Kidney (tissue), 14 donors: ENCODE results near the gene PDE1C. TPM values are rescaled to one million over a fixed set of nuclear protein-coding genes. Genes with fewer than 3 reads are reported as not detected.

Experiments used
- DNase-seq, 5 donors: peaks; one replicate each; pipeline ENCODE4 v3.0.0-alpha.2; 2013 to 2020
- FAIRE-seq: peaks from 2 replicates; lab custom pipeline; 2012; peaks lifted over from hg19 to GRCh38; lab: Jason Lieb, UNC
- H3K27ac ChIP-seq, 2 donors: one replicate each; pipeline ENCODE4 v1.7.0; 2013; ENCODE audit warnings: low read depth in 2 of 2, low read length in 2 of 2, inconsistent platforms in 1 of 2
- H3K27me3 ChIP-seq: one replicate; pipeline ENCODE4 v1.7.1; 2013; ENCODE audit warnings: low read length, inconsistent platforms; ENCODE audit not compliant: control insufficient read depth, insufficient read depth
- H3K36me3 ChIP-seq, 3 donors: one replicate each; pipeline versions ENCODE4 v1.7.0 to v1.7.1; 2013; ENCODE audit warnings: low read length in 3 of 3, control low read depth in 1 of 3, inconsistent platforms in 1 of 3; ENCODE audit not compliant: insufficient read depth in 3 of 3, control insufficient read depth in 2 of 3
- H3K4me1 ChIP-seq, 3 donors: one replicate each; pipeline versions ENCODE4 v1.7.0 to v1.7.1; 2013; ENCODE audit warnings: low read length in 3 of 3, inconsistent platforms in 1 of 3, low read depth in 1 of 3; ENCODE audit not compliant: control insufficient read depth in 2 of 3, insufficient read depth in 2 of 3
- H3K4me3 ChIP-seq, 3 donors: one replicate each; pipeline versions ENCODE4 v1.7.0 to v1.8.1; 2013; ENCODE audit warnings: low read length in 3 of 3, control low read depth in 1 of 3, inconsistent platforms in 1 of 3
- H3K9ac ChIP-seq, 3 donors: one replicate each; pipeline versions ENCODE4 v1.7.0 to v1.7.1; 2013; ENCODE audit warnings: low read length in 3 of 3, control low read depth in 1 of 3, inconsistent platforms in 1 of 3
- H3K9me3 ChIP-seq, 3 donors: one replicate each; pipeline versions ENCODE4 v1.7.0 to v1.7.1; 2013; ENCODE audit warnings: low read length in 3 of 3, control low read depth in 1 of 3, inconsistent platforms in 1 of 3; ENCODE audit not compliant: control insufficient read depth in 2 of 3, insufficient read depth in 1 of 3
- intact Hi-C: fragments of 100-400 bp; cut with DNase I; formaldehyde crosslinking; loops from one replicate; pipeline ENCODE4 v1.11.1; 2022
- polyA plus RNA-seq: library from polyadenylated mRNA; stranded (reverse); fragments of 350-450 nt; fragmentation: Illumina TruSeq; extraction: RNeasy Lipid Tissue Mini Kit (QIAGEN cat#74804); gene quantifications from one replicate; pipeline ENCODE4 v1.2.3, GENCODE V29; 2014; ENCODE audit warnings: low read depth, low replicate concordance; ENCODE audit not compliant: insufficient read depth
- total RNA-seq: library from RNA; stranded (reverse); fragmentation: NEBNext Ultra II Directional; extraction: Animal tissue kit (Norgen Biotek cat#: 25700); gene quantifications from one replicate; pipeline ENCODE4 v1.2.1, GENCODE V29; 2021
- TF ChIP-seq, protein P1 (sequence below): IDR thresholded peaks from 3 replicates; pipeline ENCODE4 v1.5.1; 2012; ENCODE audit warnings: mild to moderate bottlenecking, moderate library complexity, borderline replicate concordance; ENCODE audit not compliant: insufficient read depth; ENCODE audit errors: extremely low read depth
- donor health status: control.
- donor health status: control.
- donor health status: control.
- donor health status: control.
- donor health status: control.
- donor health status: DM: yes; HTN: yes; CAD: no.
- donor health status: Normal renal cell carcinoma (clear cell type).

Gene PDE1C
- total and polyA plus RNA-seq, 2 donors from 2014 or later = 3.3 to 5.5 TPM

DNA sequence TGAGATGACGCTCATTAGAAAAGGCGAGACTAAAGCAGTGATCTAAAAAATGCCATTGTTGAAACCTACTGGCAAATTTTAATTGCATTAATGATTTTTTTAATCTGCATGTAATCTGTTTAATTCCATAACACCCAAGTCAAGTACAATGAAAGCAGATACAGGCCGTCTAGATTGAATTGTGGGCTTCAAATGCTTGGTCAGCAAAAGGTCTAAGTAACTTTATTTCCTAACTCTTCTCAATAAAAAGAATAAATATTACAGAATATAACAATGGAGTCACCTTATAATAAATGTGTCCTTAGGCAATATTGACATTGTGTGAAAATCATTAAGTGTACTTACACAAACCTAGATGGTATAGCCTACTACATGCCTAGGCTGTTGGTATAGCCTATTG, 20.6 kb downstream of the PDE1C start:
- no peaks in the 10 kb centered on the region for H3K9me3 ChIP-seq
- intact Hi-C loops = no loop called here
- DNase-seq (no peak), FAIRE-seq (no peak)
- H3K27me3 ChIP-seq = no peaks in the 10 kb centered on the region
- no peak overlapping the region for H3K4me3 ChIP-seq
- TF ChIP-seq, protein P1, sequence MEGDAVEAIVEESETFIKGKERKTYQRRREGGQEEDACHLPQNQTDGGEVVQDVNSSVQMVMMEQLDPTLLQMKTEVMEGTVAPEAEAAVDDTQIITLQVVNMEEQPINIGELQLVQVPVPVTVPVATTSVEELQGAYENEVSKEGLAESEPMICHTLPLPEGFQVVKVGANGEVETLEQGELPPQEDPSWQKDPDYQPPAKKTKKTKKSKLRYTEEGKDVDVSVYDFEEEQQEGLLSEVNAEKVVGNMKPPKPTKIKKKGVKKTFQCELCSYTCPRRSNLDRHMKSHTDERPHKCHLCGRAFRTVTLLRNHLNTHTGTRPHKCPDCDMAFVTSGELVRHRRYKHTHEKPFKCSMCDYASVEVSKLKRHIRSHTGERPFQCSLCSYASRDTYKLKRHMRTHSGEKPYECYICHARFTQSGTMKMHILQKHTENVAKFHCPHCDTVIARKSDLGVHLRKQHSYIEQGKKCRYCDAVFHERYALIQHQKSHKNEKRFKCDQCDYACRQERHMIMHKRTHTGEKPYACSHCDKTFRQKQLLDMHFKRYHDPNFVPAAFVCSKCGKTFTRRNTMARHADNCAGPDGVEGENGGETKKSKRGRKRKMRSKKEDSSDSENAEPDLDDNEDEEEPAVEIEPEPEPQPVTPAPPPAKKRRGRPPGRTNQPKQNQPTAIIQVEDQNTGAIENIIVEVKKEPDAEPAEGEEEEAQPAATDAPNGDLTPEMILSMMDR = no peak
- H3K27ac ChIP-seq = no peak overlapping the region
- no peaks in the 10 kb centered on the region for H3K4me1 ChIP-seq
- H3K36me3 ChIP-seq = no peaks in the 10 kb centered on the region
- no peak overlapping the region for H3K9ac ChIP-seq

DNA sequence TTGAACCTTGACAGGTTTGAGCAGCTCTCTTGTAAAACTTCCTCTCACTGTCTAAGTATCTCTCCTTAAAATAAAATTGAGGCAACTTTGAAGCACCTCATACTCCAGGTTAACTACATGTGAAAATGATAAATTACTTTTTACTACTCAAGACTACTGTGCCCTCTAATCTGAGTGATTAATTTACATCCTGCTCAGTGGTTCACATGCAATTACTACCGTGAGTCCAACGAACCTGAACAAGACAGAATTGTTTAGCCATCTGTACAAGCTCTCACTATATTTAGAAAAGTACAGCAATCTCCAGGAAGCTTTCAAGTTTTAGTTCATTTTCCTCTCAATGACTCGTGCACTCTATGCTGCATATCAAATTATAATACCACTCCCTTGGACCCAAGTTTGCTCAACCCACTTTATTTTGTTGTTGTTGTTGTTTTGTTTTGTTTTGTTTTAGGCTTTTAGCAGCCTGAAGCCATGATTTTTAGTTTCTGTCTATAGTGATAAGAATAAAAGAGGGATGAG, 21.2 kb downstream of the PDE1C start:
- no peak overlapping the region for H3K27ac ChIP-seq
- FAIRE-seq (no peak), DNase-seq (peak in 2 of 5 donors; percentile 67 to 68)
- no peak overlapping the region for H3K4me3 ChIP-seq
- H3K4me1 ChIP-seq = no peaks in the 10 kb centered on the region
- TF ChIP-seq, protein P1 = no peak
- no peaks in the 10 kb centered on the region for H3K36me3 ChIP-seq
- H3K9me3 ChIP-seq = no peaks in the 10 kb centered on the region
- no peaks in the 10 kb centered on the region for H3K27me3 ChIP-seq
- no peak overlapping the region for H3K9ac ChIP-seq
- intact Hi-C loops = no loop called here

DNA sequence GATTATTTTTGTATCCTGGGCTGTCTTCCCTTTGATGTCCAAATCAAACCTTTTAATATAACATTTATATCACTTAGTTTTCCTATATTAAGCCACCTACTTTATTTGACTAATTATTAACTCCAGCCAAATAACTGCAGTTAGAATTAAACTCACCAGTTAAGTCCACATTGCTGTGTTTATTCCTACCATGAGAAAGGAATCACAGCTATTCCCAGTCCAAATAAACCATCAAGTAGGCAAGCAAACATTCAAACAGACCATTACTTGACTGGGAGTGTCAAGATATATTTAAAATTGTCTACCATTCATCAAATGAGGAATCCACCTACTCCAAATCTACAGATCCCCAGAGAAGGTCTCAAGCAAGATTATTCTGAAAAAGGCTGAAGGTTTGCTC, 22.4 kb downstream of the PDE1C start:
- FAIRE-seq = no peak
- H3K27ac ChIP-seq = no peak overlapping the region
- DNase-seq = no peak
- no peak overlapping the region for H3K4me3 ChIP-seq
- H3K27me3 ChIP-seq = no peaks in the 10 kb centered on the region
- TF ChIP-seq, protein P1 = no peak
- H3K9me3 ChIP-seq = no peaks in the 10 kb centered on the region
- H3K9ac ChIP-seq = no peak overlapping the region
- no peaks in the 10 kb centered on the region for H3K36me3 ChIP-seq
- H3K4me1 ChIP-seq = no peaks in the 10 kb centered on the region
- intact Hi-C loops = no loop called here

DNA sequence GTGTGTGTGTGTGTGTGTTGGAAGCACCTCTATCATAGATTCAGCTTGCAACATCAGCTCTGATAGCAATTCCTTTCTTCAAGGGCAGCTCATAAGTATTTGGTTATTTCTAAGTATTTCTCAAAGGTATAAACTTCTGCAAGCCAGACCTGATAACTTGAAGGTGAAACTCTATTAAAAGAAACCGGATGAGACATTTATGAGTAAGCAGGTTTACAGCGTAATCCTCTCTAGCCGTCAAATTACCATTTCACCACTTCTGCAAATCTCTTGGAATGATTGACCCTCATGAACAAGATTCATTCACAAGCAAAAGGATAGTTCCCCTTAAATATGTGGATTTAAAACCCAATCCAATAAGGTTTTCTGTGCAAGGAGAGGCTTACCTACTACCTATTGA, 23.1 kb downstream of the PDE1C start:
- DNase-seq (no peak), FAIRE-seq (no peak)
- H3K36me3 ChIP-seq = no peaks in the 10 kb centered on the region
- no peaks in the 10 kb centered on the region for H3K4me1 ChIP-seq
- intact Hi-C loops = no loop called here
- no peaks in the 10 kb centered on the region for H3K9me3 ChIP-seq
- no peaks in the 10 kb centered on the region for H3K27me3 ChIP-seq
- no peak overlapping the region for H3K4me3 ChIP-seq
- TF ChIP-seq, protein P1 = no peak
- no peak overlapping the region for H3K27ac ChIP-seq
- no peak overlapping the region for H3K9ac ChIP-seq
